ENCODE data around the gene ZNF248. TPM values are rescaled to one million over a fixed set of nuclear protein-coding genes. Genes with fewer than 3 reads are reported as not detected.
"Not testable (repeated sequence)": the region's sequence is repeated elsewhere in the genome, so short reads cannot be mapped to it uniquely, and the experiment has no call there.

Gene ZNF248
- total RNA-seq, 4 donors from 2014 or later, result 5.4 to 23.5 (median 13.1) TPM

- H3K27ac ChIP-seq, result no peak overlapping the region
- TF ChIP-seq CTCF (IDR thresholded peaks at IDR 0.05), result no peak
- no peak for TF ChIP-seq POLR2AphosphoS5 (IDR thresholded peaks at IDR 0.05)
- TF ChIP-seq POLR2A (IDR thresholded peaks at IDR 0.05), result no peak
- no peak for TF ChIP-seq EP300 (IDR thresholded peaks at IDR 0.05)
- no peaks in the 10 kb centered on the region for H3K27me3 ChIP-seq
- H3K36me3 ChIP-seq, result no peaks in the 10 kb centered on the region
- WGBS, result 76% methylated on average over 9 of the region's 9 CpGs
- H3K9me3 ChIP-seq, result no peaks in the 10 kb centered on the region
- DNase-seq (ENCODE audit: low spot score in 2 of 2), result no peak
- no peak overlapping the region for H3K4me3 ChIP-seq
- H3K4me1 ChIP-seq, result no peaks in the 10 kb centered on the region
These were observed 8.8 kb upstream of the ZNF248 start for GRCh38 chr10:37865957-37866803.

DNA sequence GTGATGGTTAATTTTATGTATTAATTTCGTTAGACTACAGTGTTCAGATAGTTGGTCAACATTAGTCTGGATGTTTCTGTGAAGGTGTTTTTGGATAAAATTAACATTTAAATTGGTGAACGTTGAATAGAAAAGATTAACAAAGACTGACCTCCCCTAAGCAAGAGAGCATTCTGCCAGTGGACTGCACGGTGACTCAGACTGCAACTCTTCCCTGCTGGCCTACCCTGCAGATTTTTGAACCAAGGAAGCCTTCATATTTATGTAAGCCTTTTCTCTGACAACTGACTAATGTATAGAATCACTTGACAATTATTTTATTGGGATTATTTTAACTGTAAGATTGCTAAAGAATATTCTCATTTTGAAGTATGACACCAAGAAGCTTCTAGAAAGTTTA, 7.9 kb upstream of the ZNF248 start:
- no peak for TF ChIP-seq CTCF (IDR thresholded peaks at IDR 0.05)
- no peak for TF ChIP-seq EP300 (IDR thresholded peaks at IDR 0.05)

GRCh38 chr10:37860494-37861190, 3.2 kb upstream of the ZNF248 start:
- H3K4me3 ChIP-seq, result no peak overlapping the region
- H3K27me3 ChIP-seq, result no peaks in the 10 kb centered on the region
- WGBS, result 26% methylated on average over 2 of the region's 2 CpGs
- DNase-seq (ENCODE audit: low spot score in 2 of 2), result no peak
- peaks cover 17% of the 10 kb centered on the region for H3K4me1 ChIP-seq
- H3K9me3 ChIP-seq, result no peaks in the 10 kb centered on the region
- H3K36me3 ChIP-seq, result no peaks in the 10 kb centered on the region
- H3K27ac ChIP-seq, result no peak overlapping the region
- no peak for TF ChIP-seq POLR2AphosphoS5 (IDR thresholded peaks at IDR 0.05)
- TF ChIP-seq EP300 (IDR thresholded peaks at IDR 0.05), result no peak
- TF ChIP-seq CTCF (IDR thresholded peaks at IDR 0.05), result no peak
- no peak for TF ChIP-seq POLR2A (IDR thresholded peaks at IDR 0.05)

More for the DNA sequence above, 7.9 kb upstream of the ZNF248 start:
- Histone ChIP-seq H3K27ac (no peak overlapping the region), H3K36me3 (no peaks in the 10 kb centered on the region), H3K4me1 (no peaks in the 10 kb centered on the region), H3K27me3 (no peaks in the 10 kb centered on the region), H3K9me3 (no peaks in the 10 kb centered on the region), H3K4me3 (no peak overlapping the region)
- WGBS, result 88% methylated on average over 3 of the region's 3 CpGs
- DNase-seq (ENCODE audit: low spot score in 2 of 2), result no peak

GRCh38 chr10:37859270-37859669, 1.9 kb upstream of the ZNF248 start:
- not testable (repeated sequence) for H3K27ac ChIP-seq; H3K36me3 ChIP-seq; DNase-seq (ENCODE audit: low spot score in 2 of 2); H3K9me3 ChIP-seq; H3K4me3 ChIP-seq; H3K27me3 ChIP-seq
- peaks cover 28% of the 10 kb centered on the region for H3K4me1 ChIP-seq
- 96% methylated on average over 16 of the region's 16 CpGs for WGBS

- Histone ChIP-seq H3K4me1 (peaks cover 28% of the 10 kb centered on the region), H3K36me3 (no peaks in the 10 kb centered on the region), H3K4me3 (peak overlapping the region; percentile 91), H3K27ac (peak overlapping the region; percentile 100), H3K27me3 (no peaks in the 10 kb centered on the region), H3K9me3 (no peaks in the 10 kb centered on the region)
- WGBS, result under 1% methylated on average over 16 of the region's 16 CpGs
- no peak for TF ChIP-seq EP300 (IDR thresholded peaks at IDR 0.05)
- no peak for TF ChIP-seq POLR2A (IDR thresholded peaks at IDR 0.05)
- no peak for TF ChIP-seq CTCF (IDR thresholded peaks at IDR 0.05)
- no peak for TF ChIP-seq POLR2AphosphoS5 (IDR thresholded peaks at IDR 0.05)
- peak in 1 of 2 donors; percentile 58 for DNase-seq (ENCODE audit: low spot score in 2 of 2)
These were observed 526 bp downstream of the ZNF248 start for GRCh38 chr10:37856881-37857286.

All from suprapubic skin (tissue), 4 donors.